ENCODE measurements around the gene HSPBP1. TPM values are rescaled to one million over a fixed set of nuclear protein-coding genes. Genes with fewer than 3 reads are reported as not detected.
A peak's percentile ranks its signal among the peaks of the same experiment; 100 is the strongest.

The HSPBP1 gene
- total RNA-seq, 1 experiment from 2014 or later: 63.0 TPM

DNA sequence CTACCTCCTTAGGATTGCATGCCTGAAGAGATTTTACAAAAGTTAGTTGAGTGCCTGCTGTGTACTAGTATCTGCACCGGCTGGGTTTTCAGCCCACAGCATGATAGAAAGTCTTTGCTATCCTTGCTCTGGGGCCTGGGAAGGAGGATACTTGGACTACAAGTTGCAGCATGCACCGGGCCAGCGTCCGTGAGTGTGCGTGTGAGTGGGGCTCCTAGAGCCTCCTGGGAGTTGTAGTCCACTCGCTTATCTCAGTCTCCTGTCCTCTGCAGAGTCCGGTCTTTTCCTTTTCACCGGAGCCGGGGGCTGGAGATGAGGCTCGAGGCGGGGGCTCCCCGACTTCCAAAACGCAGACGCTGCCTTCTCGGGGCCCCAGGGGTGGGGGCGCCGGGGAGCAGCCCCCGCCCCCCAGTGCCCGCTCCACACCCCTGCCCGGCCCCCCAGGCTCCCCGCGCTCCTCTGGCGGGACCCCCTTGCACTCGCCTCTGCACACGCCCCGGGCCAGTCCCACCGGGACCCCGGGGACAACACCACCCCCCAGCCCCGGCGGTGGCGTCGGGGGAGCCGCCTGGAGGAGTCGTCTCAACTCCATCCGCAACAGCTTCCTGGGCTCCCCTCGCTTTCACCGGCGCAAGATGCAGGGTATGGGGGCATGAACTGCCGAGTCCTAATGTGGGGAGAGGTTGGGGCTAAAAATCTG is 24.5 kb upstream of the HSPBP1 start:
- Histone ChIP-seq H3K9me2 (ENCODE audit: insufficient read depth) (no peaks in the 10 kb centered on the region), H3K79me2 (ENCODE audit: insufficient read depth, low read length) (no peaks in the 10 kb centered on the region), H3K4me1 (ENCODE audit: control insufficient read depth in 1 of 2, insufficient read depth in 2 of 2, low read length in 2 of 2) (peaks cover 0 to 7% of the 10 kb centered on the region in 2 experiments; a peak in 1 of 4 replicates), H3K9me3 (ENCODE audit: control insufficient read depth in 1 of 2, insufficient read depth in 1 of 2, low read depth in 1 of 2, low read length in 2 of 2) (no peaks in the 10 kb centered on the region), H3K36me3 (ENCODE audit: control insufficient read depth in 1 of 2, insufficient read depth in 2 of 2, low read length in 2 of 2) (peaks cover 13 to 17% of the 10 kb centered on the region in 2 experiments; a peak in 3 of 4 replicates), H3K4me2 (ENCODE audit: low read length) (no peak overlapping the region), H3K9ac (ENCODE audit: low read length) (no peak overlapping the region), H2AFZ (ENCODE audit: low read depth, low read length, poor library complexity, severe bottlenecking) (no peak overlapping the region), H3K27ac (ENCODE audit: low read depth, low read length) (no peak overlapping the region), H4K20me1 (ENCODE audit: insufficient read depth) (no peaks in the 10 kb centered on the region), H3K4me3 (replicated peaks in 1 of 2; ENCODE audit: low read depth in 1 of 2, low read length in 2 of 2) (no peak overlapping the region), H3K27me3 (ENCODE audit: insufficient read depth, low read length) (no peaks in the 10 kb centered on the region)
- RAD21 ChIA-PET (ENCODE audit: low non-redundant PET in 1 of 2, low total read pairs in 2 of 2, uncharacterized antibody in 2 of 2, unreplicated experiment in 2 of 2): no interaction called here
- no peak for TF ChIP-seq SP1 (IDR thresholded peaks at IDR 0.05; ENCODE audit: low read depth)
- no peak for TF ChIP-seq RAD21 (IDR thresholded peaks at IDR 0.05; ENCODE audit: low read depth)
- TF ChIP-seq, protein P1, sequence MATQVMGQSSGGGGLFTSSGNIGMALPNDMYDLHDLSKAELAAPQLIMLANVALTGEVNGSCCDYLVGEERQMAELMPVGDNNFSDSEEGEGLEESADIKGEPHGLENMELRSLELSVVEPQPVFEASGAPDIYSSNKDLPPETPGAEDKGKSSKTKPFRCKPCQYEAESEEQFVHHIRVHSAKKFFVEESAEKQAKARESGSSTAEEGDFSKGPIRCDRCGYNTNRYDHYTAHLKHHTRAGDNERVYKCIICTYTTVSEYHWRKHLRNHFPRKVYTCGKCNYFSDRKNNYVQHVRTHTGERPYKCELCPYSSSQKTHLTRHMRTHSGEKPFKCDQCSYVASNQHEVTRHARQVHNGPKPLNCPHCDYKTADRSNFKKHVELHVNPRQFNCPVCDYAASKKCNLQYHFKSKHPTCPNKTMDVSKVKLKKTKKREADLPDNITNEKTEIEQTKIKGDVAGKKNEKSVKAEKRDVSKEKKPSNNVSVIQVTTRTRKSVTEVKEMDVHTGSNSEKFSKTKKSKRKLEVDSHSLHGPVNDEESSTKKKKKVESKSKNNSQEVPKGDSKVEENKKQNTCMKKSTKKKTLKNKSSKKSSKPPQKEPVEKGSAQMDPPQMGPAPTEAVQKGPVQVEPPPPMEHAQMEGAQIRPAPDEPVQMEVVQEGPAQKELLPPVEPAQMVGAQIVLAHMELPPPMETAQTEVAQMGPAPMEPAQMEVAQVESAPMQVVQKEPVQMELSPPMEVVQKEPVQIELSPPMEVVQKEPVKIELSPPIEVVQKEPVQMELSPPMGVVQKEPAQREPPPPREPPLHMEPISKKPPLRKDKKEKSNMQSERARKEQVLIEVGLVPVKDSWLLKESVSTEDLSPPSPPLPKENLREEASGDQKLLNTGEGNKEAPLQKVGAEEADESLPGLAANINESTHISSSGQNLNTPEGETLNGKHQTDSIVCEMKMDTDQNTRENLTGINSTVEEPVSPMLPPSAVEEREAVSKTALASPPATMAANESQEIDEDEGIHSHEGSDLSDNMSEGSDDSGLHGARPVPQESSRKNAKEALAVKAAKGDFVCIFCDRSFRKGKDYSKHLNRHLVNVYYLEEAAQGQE (IDR thresholded peaks at IDR 0.05; ENCODE audit: low read depth): no peak
- TF ChIP-seq FOSL1 (IDR thresholded peaks at IDR 0.05; ENCODE audit: low read depth): no peak
- TF ChIP-seq EZH2 (IDR thresholded peaks at IDR 0.05): no peak
- no peak for TF ChIP-seq POLR2A (IDR thresholded peaks at IDR 0.05; ENCODE audit: borderline replicate concordance, extremely low read depth, insufficient read depth, insufficient read length)
- TF ChIP-seq ZBTB33 (IDR thresholded peaks at IDR 0.05; ENCODE audit: extremely low read depth, insufficient replicate concordance, low read length): no peak
- no peak for TF ChIP-seq MAX (IDR thresholded peaks at IDR 0.05)
- TF ChIP-seq CTCF (IDR thresholded peaks at IDR 0.05 in 2 of 3, conservative IDR thresholded peaks at IDR 0.05 in 1 of 3; ENCODE audit: borderline replicate concordance in 1 of 3, insufficient read depth in 1 of 3, low read depth in 2 of 3, low read length in 2 of 3): no peak
- intact Hi-C loops (cut with micrococcal nuclease): loop anchor here (5.0 kb wide), 1 partner anchor 78 kb away; the partner anchor contains the start of gene TMEM238
- no TSS peak for BruUV-seq (replicated peaks)
- POLR2A ChIA-PET: no interaction called here
- peak; percentile 63 for ATAC-seq
- CTCF ChIA-PET: no interaction called here
- DNase-seq (ENCODE audit: low read depth, low spot score): no peak
